SK-N-SH (cell line): Measurements from ENCODE around the gene MYO16. TPM values are rescaled to one million over a fixed set of nuclear protein-coding genes. Genes with fewer than 3 reads are reported as not detected.

Source experiments
- CTCF ChIA-PET: fragments of 300-600, 350-600 bp; formaldehyde crosslinking; extraction: SDS; loops from one replicate; lab custom pipeline; 2021; lab: Yijun Ruan, JAX
- POLR2A ChIA-PET: fragments of 350-600 bp; sonication (Branson Sonifier 250); formaldehyde crosslinking; extraction: SDS; loops from one replicate; lab custom pipeline; 2020; ENCODE audit warnings: antibody characterized with exemption, inconsistent platforms; lab: Yijun Ruan, JAX
- DNase-seq: peaks from one replicate; pipeline ENCODE4 v3.0.0; 2012
- H2AFZ ChIP-seq: fragments of 200-600 bp; sonication (generic); 2 replicates; pipeline ENCODE4 v1.8.1; 2016; ENCODE audit warnings: antibody characterized with exemption, mild to moderate bottlenecking, low read depth
- H3F3A ChIP-seq: fragments of 200-600 bp; sonication (generic); replicated peaks from 2 replicates; pipeline ENCODE3; 2016; ENCODE audit warnings: antibody characterized with exemption, mild to moderate bottlenecking; ENCODE audit not compliant: insufficient read depth
- H3K27ac ChIP-seq, 2 experiments: fragments of 200-500 bp in 1 of 2; fragments of 200-600 bp in 1 of 2; sonication (Bioruptor generic) in 1 of 2; sonication (generic), shearing (Covaris generic) in 1 of 2; 2 replicates each; pipeline versions ENCODE4 v1.5.1 to v1.6.1; 2014 to 2016; ENCODE audit warnings: low read depth in 2 of 2, inconsistent platforms in 1 of 2, low read length in 1 of 2, mild to moderate bottlenecking in 1 of 2, mixed read lengths in 1 of 2
- H3K27me3 ChIP-seq: fragments of 200-600 bp; sonication (generic), shearing (Covaris generic); 2 replicates; pipeline ENCODE4 v1.6.1; 2016; ENCODE audit warnings: mixed run types; ENCODE audit not compliant: insufficient read depth
- H3K36me3 ChIP-seq, 2 experiments: fragments of 200-500 bp in 1 of 2; fragments of 200-600 bp in 1 of 2; sonication (Bioruptor generic) in 1 of 2; sonication (generic) in 1 of 2; replicated peaks in 1 of 2; 2 replicates each; pipeline versions ENCODE3 to v1.5.1; 2014 to 2016; ENCODE audit warnings: low read length in 1 of 2, mild to moderate bottlenecking in 1 of 2; ENCODE audit not compliant: insufficient read depth in 2 of 2, control insufficient read depth in 1 of 2
- H3K4me1 ChIP-seq, 2 experiments: fragments of 200-500 bp in 1 of 2; fragments of 200-600 bp in 1 of 2; sonication (Bioruptor generic) in 1 of 2; sonication (generic), shearing (Covaris generic) in 1 of 2; 2 replicates each; pipeline versions ENCODE4 v1.5.1 to v1.6.1; 2014 to 2016; ENCODE audit warnings: low read depth in 1 of 2, low read length in 1 of 2, mixed run types in 1 of 2; ENCODE audit not compliant: insufficient read depth in 2 of 2, control insufficient read depth in 1 of 2
- H3K4me2 ChIP-seq: fragments of 200-600 bp; sonication (generic), shearing (Covaris generic); 2 replicates; pipeline ENCODE4 v1.6.1; 2017; ENCODE audit warnings: mixed run types
- H3K4me3 ChIP-seq, 2 experiments: fragments of 200-500 bp in 1 of 2; fragments of 200-600 bp in 1 of 2; sonication (Bioruptor generic) in 1 of 2; sonication (generic), shearing (Covaris generic) in 1 of 2; 2 replicates each; pipeline versions ENCODE4 v1.5.1 to v1.8.1; 2014 to 2016; ENCODE audit warnings: low read depth in 2 of 2, inconsistent platforms in 1 of 2, low read length in 1 of 2, mild to moderate bottlenecking in 1 of 2, mixed read lengths in 1 of 2, moderate library complexity in 1 of 2
- H3K79me2 ChIP-seq: fragments of 200-600 bp; sonication (generic); 2 replicates; pipeline ENCODE4 v1.8.1; 2017; ENCODE audit warnings: mild to moderate bottlenecking; ENCODE audit not compliant: insufficient read depth
- H3K9ac ChIP-seq: fragments of 200-600 bp; sonication (generic); 2 replicates; pipeline ENCODE4 v1.6.1; 2017; ENCODE audit warnings: mixed run types
- H3K9me2 ChIP-seq: fragments of 200-600 bp; sonication (generic); 2 replicates; pipeline ENCODE4 v1.6.1; 2017; ENCODE audit warnings: mixed run types
- H3K9me3 ChIP-seq: fragments of 200-600 bp; sonication (generic); 2 replicates; pipeline ENCODE4 v1.6.1; 2017; ENCODE audit warnings: mixed run types, mild to moderate bottlenecking, moderate library complexity
- H4K20me1 ChIP-seq: fragments of 200-600 bp; sonication (generic); 2 replicates; pipeline ENCODE4 v1.6.1; 2017; ENCODE audit warnings: mild to moderate bottlenecking, mixed run types; ENCODE audit not compliant: insufficient read depth
- CHD2 ChIP-seq: fragments of 150-350 bp; IDR thresholded peaks from 2 replicates; pipeline ENCODE4 v1.6.1; 2018; ENCODE audit warnings: low read length; ENCODE audit not compliant: partially characterized antibody
- EZH2phosphoT487 ChIP-seq: fragments of 200-600 bp; sonication (generic); IDR thresholded peaks from 2 replicates; pipeline ENCODE4 v1.6.1; 2017; ENCODE audit warnings: low read depth, mixed run types, mild to moderate bottlenecking, antibody characterized with exemption, moderate library complexity, borderline replicate concordance
- FOXM1 ChIP-seq: IDR thresholded peaks from 2 replicates; pipeline ENCODE4 v1.4.0; 2012; ENCODE audit warnings: low read depth, mild to moderate bottlenecking
- GABPA ChIP-seq: IDR thresholded peaks from 2 replicates; pipeline ENCODE4 v1.4.0; 2012; ENCODE audit warnings: low read depth, mild to moderate bottlenecking
- GATA2 ChIP-seq: sonication (generic); formaldehyde crosslinking; IDR thresholded peaks from 2 replicates; pipeline ENCODE4 v1.5.0; 2020; ENCODE audit warnings: mild to moderate bottlenecking, missing genetic modification reagents
- JUND ChIP-seq: IDR thresholded peaks from 2 replicates; pipeline ENCODE4 v1.4.0; 2012
- MXI1 ChIP-seq: IDR thresholded peaks from 2 replicates; pipeline ENCODE4 v1.6.1; 2012; ENCODE audit warnings: mild to moderate bottlenecking, low read depth, low read length, improper control_type of control experiment
- NFIC ChIP-seq: IDR thresholded peaks from 2 replicates; pipeline ENCODE4 v1.4.0; 2012; ENCODE audit warnings: borderline replicate concordance
- NRF1 ChIP-seq: IDR thresholded peaks from 2 replicates; pipeline ENCODE4 v1.6.1; 2012; ENCODE audit warnings: low read depth, mild to moderate bottlenecking, low read length
- RFX5 ChIP-seq: IDR thresholded peaks from 2 replicates; pipeline ENCODE4 v1.6.1; 2012; ENCODE audit warnings: mild to moderate bottlenecking, improper control_type of control experiment, low read length
- SIN3A ChIP-seq: IDR thresholded peaks from 2 replicates; pipeline ENCODE4 v1.6.1; 2012; ENCODE audit warnings: low read depth, mild to moderate bottlenecking, low read length, moderate library complexity, borderline replicate concordance
- SMC3 ChIP-seq: IDR thresholded peaks from 2 replicates; pipeline ENCODE4 v1.6.1; 2012; ENCODE audit warnings: low read depth, low read length, improper control_type of control experiment
- TCF12 ChIP-seq: IDR thresholded peaks from 2 replicates; pipeline ENCODE4 v1.4.0; 2012
- TEAD4 ChIP-seq: IDR thresholded peaks from 2 replicates; pipeline ENCODE4 v1.4.0; 2012; ENCODE audit warnings: mild to moderate bottlenecking, borderline replicate concordance; ENCODE audit not compliant: insufficient read depth
- WGBS: methylation state at CpG from one replicate; pipeline ENCODE4 v1.1.6; 2017; ENCODE audit warnings: low lambda C conversion rate; 5-methylcytosine and 5-hydroxymethylcytosine counted together
- polyA plus RNA-seq, 3 experiments: library from polyadenylated mRNA; depleted of rRNA; stranded (reverse); fragments of >200 nt; gene quantifications; 2 replicates each; pipeline ENCODE4 v1.2.3, GENCODE V29; 2012
- TF ChIP-seq, protein P1 (sequence below): IDR thresholded peaks from 2 replicates; pipeline ENCODE4 v1.4.0; 2012; ENCODE audit warnings: low read depth, borderline replicate concordance
- TF ChIP-seq, protein P2 (sequence below): fragments of 200-600 bp; sonication (generic); IDR thresholded peaks from 2 replicates; pipeline ENCODE4 v1.6.1; 2017; ENCODE audit warnings: antibody characterized with exemption, mild to moderate bottlenecking, moderate library complexity
- TF ChIP-seq, protein P3 (sequence below): IDR thresholded peaks from 2 replicates; pipeline ENCODE4 v1.6.1; 2012; ENCODE audit warnings: mild to moderate bottlenecking, low read depth, low read length, moderate library complexity
- TF ChIP-seq, protein P4 (sequence below): IDR thresholded peaks from 2 replicates; pipeline ENCODE4 v1.4.0; 2012; ENCODE audit warnings: low read depth

The MYO16 gene
- polyA plus RNA-seq, 1 of the 3 experiments (the other 2 are of a cell fraction), result 0.07 TPM

DNA sequence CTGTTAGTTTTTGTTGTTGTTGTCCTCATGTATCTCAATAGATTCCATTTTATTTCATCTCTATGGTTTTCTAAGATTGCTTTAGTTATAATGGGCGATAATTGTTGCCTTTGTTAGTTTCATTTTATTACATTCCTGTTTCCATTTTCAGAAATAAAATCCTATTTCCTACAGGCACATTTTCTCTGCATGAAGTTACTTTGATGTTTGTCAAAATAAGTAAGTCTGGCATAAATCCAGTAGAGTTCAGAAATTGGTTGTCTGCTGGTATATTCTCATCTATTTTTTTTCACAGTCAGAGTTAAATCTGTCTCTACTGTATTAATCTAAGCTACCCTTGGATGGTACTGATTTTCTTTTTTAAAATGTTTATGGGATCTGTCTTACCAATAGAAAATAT lies 204.1 kb downstream of the MYO16 start:
- H3K36me3 ChIP-seq, result no peaks in the 10 kb centered on the region
- no peaks in the 10 kb centered on the region for H3K79me2 ChIP-seq
- H4K20me1 ChIP-seq, result no peaks in the 10 kb centered on the region
- no peak for TF ChIP-seq FOXM1
- no peak for TF ChIP-seq SIN3A
- TF ChIP-seq NRF1, result no peak
- no peak for TF ChIP-seq TEAD4
- TF ChIP-seq, protein P1, sequence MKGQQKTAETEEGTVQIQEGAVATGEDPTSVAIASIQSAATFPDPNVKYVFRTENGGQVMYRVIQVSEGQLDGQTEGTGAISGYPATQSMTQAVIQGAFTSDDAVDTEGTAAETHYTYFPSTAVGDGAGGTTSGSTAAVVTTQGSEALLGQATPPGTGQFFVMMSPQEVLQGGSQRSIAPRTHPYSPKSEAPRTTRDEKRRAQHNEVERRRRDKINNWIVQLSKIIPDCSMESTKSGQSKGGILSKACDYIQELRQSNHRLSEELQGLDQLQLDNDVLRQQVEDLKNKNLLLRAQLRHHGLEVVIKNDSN, result no peak
- TF ChIP-seq, protein P2, sequence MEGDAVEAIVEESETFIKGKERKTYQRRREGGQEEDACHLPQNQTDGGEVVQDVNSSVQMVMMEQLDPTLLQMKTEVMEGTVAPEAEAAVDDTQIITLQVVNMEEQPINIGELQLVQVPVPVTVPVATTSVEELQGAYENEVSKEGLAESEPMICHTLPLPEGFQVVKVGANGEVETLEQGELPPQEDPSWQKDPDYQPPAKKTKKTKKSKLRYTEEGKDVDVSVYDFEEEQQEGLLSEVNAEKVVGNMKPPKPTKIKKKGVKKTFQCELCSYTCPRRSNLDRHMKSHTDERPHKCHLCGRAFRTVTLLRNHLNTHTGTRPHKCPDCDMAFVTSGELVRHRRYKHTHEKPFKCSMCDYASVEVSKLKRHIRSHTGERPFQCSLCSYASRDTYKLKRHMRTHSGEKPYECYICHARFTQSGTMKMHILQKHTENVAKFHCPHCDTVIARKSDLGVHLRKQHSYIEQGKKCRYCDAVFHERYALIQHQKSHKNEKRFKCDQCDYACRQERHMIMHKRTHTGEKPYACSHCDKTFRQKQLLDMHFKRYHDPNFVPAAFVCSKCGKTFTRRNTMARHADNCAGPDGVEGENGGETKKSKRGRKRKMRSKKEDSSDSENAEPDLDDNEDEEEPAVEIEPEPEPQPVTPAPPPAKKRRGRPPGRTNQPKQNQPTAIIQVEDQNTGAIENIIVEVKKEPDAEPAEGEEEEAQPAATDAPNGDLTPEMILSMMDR, result no peak
- TF ChIP-seq, protein P3, sequence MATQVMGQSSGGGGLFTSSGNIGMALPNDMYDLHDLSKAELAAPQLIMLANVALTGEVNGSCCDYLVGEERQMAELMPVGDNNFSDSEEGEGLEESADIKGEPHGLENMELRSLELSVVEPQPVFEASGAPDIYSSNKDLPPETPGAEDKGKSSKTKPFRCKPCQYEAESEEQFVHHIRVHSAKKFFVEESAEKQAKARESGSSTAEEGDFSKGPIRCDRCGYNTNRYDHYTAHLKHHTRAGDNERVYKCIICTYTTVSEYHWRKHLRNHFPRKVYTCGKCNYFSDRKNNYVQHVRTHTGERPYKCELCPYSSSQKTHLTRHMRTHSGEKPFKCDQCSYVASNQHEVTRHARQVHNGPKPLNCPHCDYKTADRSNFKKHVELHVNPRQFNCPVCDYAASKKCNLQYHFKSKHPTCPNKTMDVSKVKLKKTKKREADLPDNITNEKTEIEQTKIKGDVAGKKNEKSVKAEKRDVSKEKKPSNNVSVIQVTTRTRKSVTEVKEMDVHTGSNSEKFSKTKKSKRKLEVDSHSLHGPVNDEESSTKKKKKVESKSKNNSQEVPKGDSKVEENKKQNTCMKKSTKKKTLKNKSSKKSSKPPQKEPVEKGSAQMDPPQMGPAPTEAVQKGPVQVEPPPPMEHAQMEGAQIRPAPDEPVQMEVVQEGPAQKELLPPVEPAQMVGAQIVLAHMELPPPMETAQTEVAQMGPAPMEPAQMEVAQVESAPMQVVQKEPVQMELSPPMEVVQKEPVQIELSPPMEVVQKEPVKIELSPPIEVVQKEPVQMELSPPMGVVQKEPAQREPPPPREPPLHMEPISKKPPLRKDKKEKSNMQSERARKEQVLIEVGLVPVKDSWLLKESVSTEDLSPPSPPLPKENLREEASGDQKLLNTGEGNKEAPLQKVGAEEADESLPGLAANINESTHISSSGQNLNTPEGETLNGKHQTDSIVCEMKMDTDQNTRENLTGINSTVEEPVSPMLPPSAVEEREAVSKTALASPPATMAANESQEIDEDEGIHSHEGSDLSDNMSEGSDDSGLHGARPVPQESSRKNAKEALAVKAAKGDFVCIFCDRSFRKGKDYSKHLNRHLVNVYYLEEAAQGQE, result no peak
- TF ChIP-seq MXI1, result no peak
- no peak for TF ChIP-seq JUND
- TF ChIP-seq TCF12, result no peak
- TF ChIP-seq GATA2 (CRISPR knock-in tag), result no peak
- TF ChIP-seq CHD2, result no peak
- no peak for TF ChIP-seq GABPA
- TF ChIP-seq RFX5, result no peak
- TF ChIP-seq NFIC, result no peak
- no peak for TF ChIP-seq SMC3
- TF ChIP-seq EZH2phosphoT487, result no peak
- TF ChIP-seq, protein P4, sequence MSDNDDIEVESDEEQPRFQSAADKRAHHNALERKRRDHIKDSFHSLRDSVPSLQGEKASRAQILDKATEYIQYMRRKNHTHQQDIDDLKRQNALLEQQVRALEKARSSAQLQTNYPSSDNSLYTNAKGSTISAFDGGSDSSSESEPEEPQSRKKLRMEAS, result no peak
- no peak overlapping the region for H3K4me2 ChIP-seq
- H3K9me3 ChIP-seq, result no peaks in the 10 kb centered on the region
- ChIA-PET CTCF (no interaction called here), POLR2A (no interaction called here)
- DNase-seq, result no peak
- no peaks in the 10 kb centered on the region; a peak in 1 of 4 replicates for H3K4me1 ChIP-seq
- no peaks in the 10 kb centered on the region for H3K27me3 ChIP-seq
- H3K27ac ChIP-seq, result no peak overlapping the region
- WGBS, result 30% methylated on average over 1 of the region's 1 CpG
- no peaks in the 10 kb centered on the region for H3F3A ChIP-seq
- no peak overlapping the region for H2AFZ ChIP-seq
- no peaks in the 10 kb centered on the region for H3K9me2 ChIP-seq
- no peak overlapping the region for H3K4me3 ChIP-seq
- H3K9ac ChIP-seq, result no peak overlapping the region
